SK-N-SH (cell line): ENCODE data around the gene FIZ1. TPM values are rescaled to one million over a fixed set of nuclear protein-coding genes. Genes with fewer than 3 reads are reported as not detected.

Experiments
- CTCF ChIA-PET: fragments of 300-600, 350-600 bp; formaldehyde crosslinking; extraction: SDS; loops from one replicate; lab custom pipeline; 2021; lab: Yijun Ruan, JAX
- POLR2A ChIA-PET: fragments of 350-600 bp; sonication (Branson Sonifier 250); formaldehyde crosslinking; extraction: SDS; loops from one replicate; lab custom pipeline; 2020; ENCODE audit warnings: antibody characterized with exemption, inconsistent platforms; lab: Yijun Ruan, JAX
- DNase-seq: peaks from one replicate; pipeline ENCODE4 v3.0.0; 2012
- H2AFZ ChIP-seq: fragments of 200-600 bp; sonication (generic); 2 replicates; pipeline ENCODE4 v1.8.1; 2016; ENCODE audit warnings: antibody characterized with exemption, mild to moderate bottlenecking, low read depth
- H3F3A ChIP-seq: fragments of 200-600 bp; sonication (generic); replicated peaks from 2 replicates; pipeline ENCODE3; 2016; ENCODE audit warnings: antibody characterized with exemption, mild to moderate bottlenecking; ENCODE audit not compliant: insufficient read depth
- H3K27ac ChIP-seq, 2 experiments: fragments of 200-500 bp in 1 of 2; fragments of 200-600 bp in 1 of 2; sonication (Bioruptor generic) in 1 of 2; sonication (generic), shearing (Covaris generic) in 1 of 2; 2 replicates each; pipeline versions ENCODE4 v1.5.1 to v1.6.1; 2014 to 2016; ENCODE audit warnings: low read depth in 2 of 2, inconsistent platforms in 1 of 2, low read length in 1 of 2, mild to moderate bottlenecking in 1 of 2, mixed read lengths in 1 of 2
- H3K27me3 ChIP-seq: fragments of 200-600 bp; sonication (generic), shearing (Covaris generic); 2 replicates; pipeline ENCODE4 v1.6.1; 2016; ENCODE audit warnings: mixed run types; ENCODE audit not compliant: insufficient read depth
- H3K36me3 ChIP-seq, 2 experiments: fragments of 200-500 bp in 1 of 2; fragments of 200-600 bp in 1 of 2; sonication (Bioruptor generic) in 1 of 2; sonication (generic) in 1 of 2; replicated peaks in 1 of 2; 2 replicates each; pipeline versions ENCODE3 to v1.5.1; 2014 to 2016; ENCODE audit warnings: low read length in 1 of 2, mild to moderate bottlenecking in 1 of 2; ENCODE audit not compliant: insufficient read depth in 2 of 2, control insufficient read depth in 1 of 2
- H3K4me1 ChIP-seq, 2 experiments: fragments of 200-500 bp in 1 of 2; fragments of 200-600 bp in 1 of 2; sonication (Bioruptor generic) in 1 of 2; sonication (generic), shearing (Covaris generic) in 1 of 2; 2 replicates each; pipeline versions ENCODE4 v1.5.1 to v1.6.1; 2014 to 2016; ENCODE audit warnings: low read depth in 1 of 2, low read length in 1 of 2, mixed run types in 1 of 2; ENCODE audit not compliant: insufficient read depth in 2 of 2, control insufficient read depth in 1 of 2
- H3K4me2 ChIP-seq: fragments of 200-600 bp; sonication (generic), shearing (Covaris generic); 2 replicates; pipeline ENCODE4 v1.6.1; 2017; ENCODE audit warnings: mixed run types
- H3K4me3 ChIP-seq, 2 experiments: fragments of 200-500 bp in 1 of 2; fragments of 200-600 bp in 1 of 2; sonication (Bioruptor generic) in 1 of 2; sonication (generic), shearing (Covaris generic) in 1 of 2; 2 replicates each; pipeline versions ENCODE4 v1.5.1 to v1.8.1; 2014 to 2016; ENCODE audit warnings: low read depth in 2 of 2, inconsistent platforms in 1 of 2, low read length in 1 of 2, mild to moderate bottlenecking in 1 of 2, mixed read lengths in 1 of 2, moderate library complexity in 1 of 2
- H3K79me2 ChIP-seq: fragments of 200-600 bp; sonication (generic); 2 replicates; pipeline ENCODE4 v1.8.1; 2017; ENCODE audit warnings: mild to moderate bottlenecking; ENCODE audit not compliant: insufficient read depth
- H3K9ac ChIP-seq: fragments of 200-600 bp; sonication (generic); 2 replicates; pipeline ENCODE4 v1.6.1; 2017; ENCODE audit warnings: mixed run types
- H3K9me2 ChIP-seq: fragments of 200-600 bp; sonication (generic); 2 replicates; pipeline ENCODE4 v1.6.1; 2017; ENCODE audit warnings: mixed run types
- H3K9me3 ChIP-seq: fragments of 200-600 bp; sonication (generic); 2 replicates; pipeline ENCODE4 v1.6.1; 2017; ENCODE audit warnings: mixed run types, mild to moderate bottlenecking, moderate library complexity
- H4K20me1 ChIP-seq: fragments of 200-600 bp; sonication (generic); 2 replicates; pipeline ENCODE4 v1.6.1; 2017; ENCODE audit warnings: mild to moderate bottlenecking, mixed run types; ENCODE audit not compliant: insufficient read depth
- CHD2 ChIP-seq: fragments of 150-350 bp; IDR thresholded peaks from 2 replicates; pipeline ENCODE4 v1.6.1; 2018; ENCODE audit warnings: low read length; ENCODE audit not compliant: partially characterized antibody
- EZH2phosphoT487 ChIP-seq: fragments of 200-600 bp; sonication (generic); IDR thresholded peaks from 2 replicates; pipeline ENCODE4 v1.6.1; 2017; ENCODE audit warnings: low read depth, mixed run types, mild to moderate bottlenecking, antibody characterized with exemption, moderate library complexity, borderline replicate concordance
- FOSL2 ChIP-seq: IDR thresholded peaks from 2 replicates; pipeline ENCODE4 v1.4.0; 2012; ENCODE audit warnings: low read depth, mild to moderate bottlenecking, moderate library complexity, borderline replicate concordance
- MXI1 ChIP-seq: IDR thresholded peaks from 2 replicates; pipeline ENCODE4 v1.6.1; 2012; ENCODE audit warnings: mild to moderate bottlenecking, low read depth, low read length, improper control_type of control experiment
- NFIC ChIP-seq: IDR thresholded peaks from 2 replicates; pipeline ENCODE4 v1.4.0; 2012; ENCODE audit warnings: borderline replicate concordance
- RAD21 ChIP-seq: IDR thresholded peaks from 2 replicates; pipeline ENCODE4 v1.6.1; 2012; ENCODE audit warnings: mild to moderate bottlenecking, low read length
- RCOR1 ChIP-seq: fragments of 150-350 bp; IDR thresholded peaks from 2 replicates; pipeline ENCODE4 v1.6.1; 2017; ENCODE audit warnings: antibody characterized with exemption, low read length
- SIN3A ChIP-seq: IDR thresholded peaks from 2 replicates; pipeline ENCODE4 v1.6.1; 2012; ENCODE audit warnings: low read depth, mild to moderate bottlenecking, low read length, moderate library complexity, borderline replicate concordance
- SMC3 ChIP-seq: IDR thresholded peaks from 2 replicates; pipeline ENCODE4 v1.6.1; 2012; ENCODE audit warnings: low read depth, low read length, improper control_type of control experiment
- TCF12 ChIP-seq: IDR thresholded peaks from 2 replicates; pipeline ENCODE4 v1.4.0; 2012
- YY1 ChIP-seq: IDR thresholded peaks from 2 replicates; pipeline ENCODE4 v1.4.0; 2012; ENCODE audit warnings: low read depth, mild to moderate bottlenecking
- WGBS: methylation state at CpG from one replicate; pipeline ENCODE4 v1.1.6; 2017; ENCODE audit warnings: low lambda C conversion rate; 5-methylcytosine and 5-hydroxymethylcytosine counted together
- polyA plus RNA-seq, 3 experiments: library from polyadenylated mRNA; depleted of rRNA; stranded (reverse); fragments of >200 nt; gene quantifications; 2 replicates each; pipeline ENCODE4 v1.2.3, GENCODE V29; 2012
- TF ChIP-seq, protein P1 (sequence below): fragments of 200-600 bp; sonication (generic); IDR thresholded peaks from 2 replicates; pipeline ENCODE4 v1.6.1; 2017; ENCODE audit warnings: antibody characterized with exemption, mild to moderate bottlenecking, moderate library complexity
- TF ChIP-seq, protein P2 (sequence below): IDR thresholded peaks from 2 replicates; pipeline ENCODE4 v1.4.0; 2012; ENCODE audit warnings: low read depth, borderline replicate concordance
- TF ChIP-seq, protein P3 (sequence below): IDR thresholded peaks from 2 replicates; pipeline ENCODE4 v1.6.1; 2012; ENCODE audit warnings: mild to moderate bottlenecking, low read depth, low read length, moderate library complexity
- TF ChIP-seq, protein P4 (sequence below): fragments of 150-350 bp; IDR thresholded peaks from 2 replicates; pipeline ENCODE4 v1.6.1; 2016; ENCODE audit warnings: mild to moderate bottlenecking, low read depth, low read length

The FIZ1 gene
- polyA plus RNA-seq, 1 of the 3 experiments (the other 2 are of a cell fraction), result 5.7 TPM

DNA sequence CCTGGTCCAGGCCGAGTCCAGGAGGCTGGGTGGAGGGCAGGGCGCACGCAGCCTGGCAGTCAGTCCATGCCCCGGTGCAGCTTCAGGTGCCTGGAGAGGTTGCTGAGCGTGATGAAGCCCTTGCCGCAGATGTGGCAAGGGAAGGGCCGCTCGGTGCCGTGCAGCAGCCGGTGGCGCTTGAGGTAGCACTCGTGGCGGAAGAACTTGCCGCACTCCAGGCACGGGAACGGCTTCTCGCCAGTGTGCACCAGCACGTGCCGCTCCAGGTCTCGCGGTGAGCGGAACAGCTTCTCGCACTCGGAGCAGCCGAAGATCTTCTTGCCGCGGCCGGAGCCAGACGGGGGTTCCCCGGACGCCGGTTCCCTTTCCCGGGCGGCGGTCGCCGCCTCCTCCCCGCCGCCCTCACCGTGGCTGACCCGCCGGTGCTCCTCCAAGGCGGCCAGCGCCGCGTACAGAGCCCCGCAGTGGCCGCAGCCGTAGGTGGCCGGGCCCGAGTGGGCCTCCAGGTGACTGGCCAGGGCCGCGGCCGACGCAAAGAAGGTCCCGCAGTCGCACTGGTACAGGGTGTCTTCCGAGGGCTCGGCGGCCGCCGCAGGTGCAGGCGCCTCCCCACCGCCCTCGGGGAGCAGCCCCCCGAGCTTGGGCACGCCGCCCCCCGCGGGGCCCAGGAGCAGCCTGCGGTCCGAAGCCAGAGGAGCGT is 6.8 kb downstream of the FIZ1 start:
- no peaks in the 10 kb centered on the region for H3K9me2 ChIP-seq
- WGBS, result 90% methylated on average over 23 of the region's 73 CpGs
- H3F3A ChIP-seq, result peaks cover 2% of the 10 kb centered on the region
- H3K4me3 ChIP-seq, result no peak overlapping the region
- H3K4me2 ChIP-seq, result no peak overlapping the region
- no peaks in the 10 kb centered on the region; a peak in 1 of 4 replicates for H3K4me1 ChIP-seq
- no peak for DNase-seq
- no peak overlapping the region for H3K27ac ChIP-seq
- H4K20me1 ChIP-seq, result no peaks in the 10 kb centered on the region
- no peak overlapping the region for H2AFZ ChIP-seq
- TF ChIP-seq RAD21 (no peak), NFIC (no peak), EZH2phosphoT487 (no peak), MXI1 (no peak), YY1 (no peak), FOSL2 (no peak), RCOR1 (no peak), TCF12 (no peak), SMC3 (no peak), SIN3A (no peak), CHD2 (no peak)
- TF ChIP-seq, protein P1, sequence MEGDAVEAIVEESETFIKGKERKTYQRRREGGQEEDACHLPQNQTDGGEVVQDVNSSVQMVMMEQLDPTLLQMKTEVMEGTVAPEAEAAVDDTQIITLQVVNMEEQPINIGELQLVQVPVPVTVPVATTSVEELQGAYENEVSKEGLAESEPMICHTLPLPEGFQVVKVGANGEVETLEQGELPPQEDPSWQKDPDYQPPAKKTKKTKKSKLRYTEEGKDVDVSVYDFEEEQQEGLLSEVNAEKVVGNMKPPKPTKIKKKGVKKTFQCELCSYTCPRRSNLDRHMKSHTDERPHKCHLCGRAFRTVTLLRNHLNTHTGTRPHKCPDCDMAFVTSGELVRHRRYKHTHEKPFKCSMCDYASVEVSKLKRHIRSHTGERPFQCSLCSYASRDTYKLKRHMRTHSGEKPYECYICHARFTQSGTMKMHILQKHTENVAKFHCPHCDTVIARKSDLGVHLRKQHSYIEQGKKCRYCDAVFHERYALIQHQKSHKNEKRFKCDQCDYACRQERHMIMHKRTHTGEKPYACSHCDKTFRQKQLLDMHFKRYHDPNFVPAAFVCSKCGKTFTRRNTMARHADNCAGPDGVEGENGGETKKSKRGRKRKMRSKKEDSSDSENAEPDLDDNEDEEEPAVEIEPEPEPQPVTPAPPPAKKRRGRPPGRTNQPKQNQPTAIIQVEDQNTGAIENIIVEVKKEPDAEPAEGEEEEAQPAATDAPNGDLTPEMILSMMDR, result no peak
- TF ChIP-seq, protein P2, sequence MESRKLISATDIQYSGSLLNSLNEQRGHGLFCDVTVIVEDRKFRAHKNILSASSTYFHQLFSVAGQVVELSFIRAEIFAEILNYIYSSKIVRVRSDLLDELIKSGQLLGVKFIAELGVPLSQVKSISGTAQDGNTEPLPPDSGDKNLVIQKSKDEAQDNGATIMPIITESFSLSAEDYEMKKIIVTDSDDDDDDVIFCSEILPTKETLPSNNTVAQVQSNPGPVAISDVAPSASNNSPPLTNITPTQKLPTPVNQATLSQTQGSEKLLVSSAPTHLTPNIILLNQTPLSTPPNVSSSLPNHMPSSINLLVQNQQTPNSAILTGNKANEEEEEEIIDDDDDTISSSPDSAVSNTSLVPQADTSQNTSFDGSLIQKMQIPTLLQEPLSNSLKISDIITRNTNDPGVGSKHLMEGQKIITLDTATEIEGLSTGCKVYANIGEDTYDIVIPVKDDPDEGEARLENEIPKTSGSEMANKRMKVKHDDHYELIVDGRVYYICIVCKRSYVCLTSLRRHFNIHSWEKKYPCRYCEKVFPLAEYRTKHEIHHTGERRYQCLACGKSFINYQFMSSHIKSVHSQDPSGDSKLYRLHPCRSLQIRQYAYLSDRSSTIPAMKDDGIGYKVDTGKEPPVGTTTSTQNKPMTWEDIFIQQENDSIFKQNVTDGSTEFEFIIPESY, result no peak
- TF ChIP-seq, protein P3, sequence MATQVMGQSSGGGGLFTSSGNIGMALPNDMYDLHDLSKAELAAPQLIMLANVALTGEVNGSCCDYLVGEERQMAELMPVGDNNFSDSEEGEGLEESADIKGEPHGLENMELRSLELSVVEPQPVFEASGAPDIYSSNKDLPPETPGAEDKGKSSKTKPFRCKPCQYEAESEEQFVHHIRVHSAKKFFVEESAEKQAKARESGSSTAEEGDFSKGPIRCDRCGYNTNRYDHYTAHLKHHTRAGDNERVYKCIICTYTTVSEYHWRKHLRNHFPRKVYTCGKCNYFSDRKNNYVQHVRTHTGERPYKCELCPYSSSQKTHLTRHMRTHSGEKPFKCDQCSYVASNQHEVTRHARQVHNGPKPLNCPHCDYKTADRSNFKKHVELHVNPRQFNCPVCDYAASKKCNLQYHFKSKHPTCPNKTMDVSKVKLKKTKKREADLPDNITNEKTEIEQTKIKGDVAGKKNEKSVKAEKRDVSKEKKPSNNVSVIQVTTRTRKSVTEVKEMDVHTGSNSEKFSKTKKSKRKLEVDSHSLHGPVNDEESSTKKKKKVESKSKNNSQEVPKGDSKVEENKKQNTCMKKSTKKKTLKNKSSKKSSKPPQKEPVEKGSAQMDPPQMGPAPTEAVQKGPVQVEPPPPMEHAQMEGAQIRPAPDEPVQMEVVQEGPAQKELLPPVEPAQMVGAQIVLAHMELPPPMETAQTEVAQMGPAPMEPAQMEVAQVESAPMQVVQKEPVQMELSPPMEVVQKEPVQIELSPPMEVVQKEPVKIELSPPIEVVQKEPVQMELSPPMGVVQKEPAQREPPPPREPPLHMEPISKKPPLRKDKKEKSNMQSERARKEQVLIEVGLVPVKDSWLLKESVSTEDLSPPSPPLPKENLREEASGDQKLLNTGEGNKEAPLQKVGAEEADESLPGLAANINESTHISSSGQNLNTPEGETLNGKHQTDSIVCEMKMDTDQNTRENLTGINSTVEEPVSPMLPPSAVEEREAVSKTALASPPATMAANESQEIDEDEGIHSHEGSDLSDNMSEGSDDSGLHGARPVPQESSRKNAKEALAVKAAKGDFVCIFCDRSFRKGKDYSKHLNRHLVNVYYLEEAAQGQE, result no peak
- TF ChIP-seq, protein P4, sequence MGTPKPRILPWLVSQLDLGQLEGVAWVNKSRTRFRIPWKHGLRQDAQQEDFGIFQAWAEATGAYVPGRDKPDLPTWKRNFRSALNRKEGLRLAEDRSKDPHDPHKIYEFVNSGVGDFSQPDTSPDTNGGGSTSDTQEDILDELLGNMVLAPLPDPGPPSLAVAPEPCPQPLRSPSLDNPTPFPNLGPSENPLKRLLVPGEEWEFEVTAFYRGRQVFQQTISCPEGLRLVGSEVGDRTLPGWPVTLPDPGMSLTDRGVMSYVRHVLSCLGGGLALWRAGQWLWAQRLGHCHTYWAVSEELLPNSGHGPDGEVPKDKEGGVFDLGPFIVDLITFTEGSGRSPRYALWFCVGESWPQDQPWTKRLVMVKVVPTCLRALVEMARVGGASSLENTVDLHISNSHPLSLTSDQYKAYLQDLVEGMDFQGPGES, result no peak
- TF ChIP-seq, all 33 proteins: peak for 0
- Histone ChIP-seq H3K79me2 (no peaks in the 10 kb centered on the region), H3K9me3 (no peaks in the 10 kb centered on the region), H3K27me3 (no peaks in the 10 kb centered on the region), H3K9ac (no peak overlapping the region), H3K36me3 (peaks cover 20 to 34% of the 10 kb centered on the region in 2 experiments)
- ChIA-PET POLR2A (no interaction called here), CTCF (no interaction called here)
